Vagina (tissue), 2 donors: ENCODE measurements around the gene C17orf50. TPM values are rescaled to one million over a fixed set of nuclear protein-coding genes. Genes with fewer than 3 reads are reported as not detected.

Experiments
- DNase-seq, 2 donors: peaks; one replicate each; pipeline ENCODE4 v3.0.0-alpha.2; 2017; ENCODE audit errors: extremely low spot score in 2 of 2
- H3K27ac ChIP-seq: fragments of 200-600 bp; sonication (generic); one replicate; pipeline ENCODE4 v1.5.1; 2019
- H3K27me3 ChIP-seq: fragments of 200-600 bp; sonication (generic); one replicate; pipeline ENCODE4 v1.5.1; 2019
- H3K36me3 ChIP-seq, 2 donors: fragments of 200-600 bp; sonication (generic); one replicate each; pipeline ENCODE4 v1.5.1; 2017 to 2019
- H3K4me1 ChIP-seq: fragments of 200-600 bp; sonication (generic); one replicate; pipeline ENCODE4 v1.5.1; 2019
- H3K4me3 ChIP-seq, 2 donors: fragments of 200-600 bp; sonication (generic); 1 replicate in 1 of 2; 2 replicates in 1 of 2; pipeline ENCODE4 v1.5.1; 2016 to 2019
- H3K9me3 ChIP-seq: fragments of 200-600 bp; sonication (generic); one replicate; pipeline ENCODE4 v1.5.1; 2019
- CTCF ChIP-seq, 3 experiments: fragments of 450-650 bp in 2 of 3; fragments of 200-600 bp in 1 of 3; sonication (generic) in 1 of 3; IDR thresholded peaks; one replicate each; pipeline ENCODE4 v1.5.1; 2017 to 2019; ENCODE audit warnings: antibody characterized with exemption in 3 of 3, mild to moderate bottlenecking in 2 of 3, moderate library complexity in 2 of 3
- POLR2A ChIP-seq, 2 donors: fragments of 450-650 bp; IDR thresholded peaks; one replicate each; pipeline ENCODE4 v1.6.1; 2017; ENCODE audit warnings: antibody characterized with exemption in 2 of 2, mild to moderate bottlenecking in 2 of 2, moderate library complexity in 2 of 2
- POLR2AphosphoS5 ChIP-seq, 2 donors: sonication (generic); formaldehyde crosslinking; IDR thresholded peaks; one replicate each; pipeline ENCODE4 v1.9.0; 2017; ENCODE audit warnings: antibody characterized with exemption in 2 of 2, mild to moderate bottlenecking in 2 of 2, low read depth in 1 of 2; ENCODE audit not compliant: insufficient read depth in 1 of 2
- intact Hi-C: fragments of 100-400 bp; cut with DNase I; formaldehyde crosslinking; loops from one replicate; pipeline ENCODE4 v1.15.1; 2023
- total RNA-seq: library from RNA; depleted of rRNA; stranded (reverse); fragments of >200 nt; gene quantifications from one replicate; pipeline ENCODE4 v1.2.3, GENCODE V29; 2016

Gene C17orf50
- total RNA-seq, 1 donor from 2014 or later: not detected

GRCh38 chr17:35716173-35716572 lies 44.5 kb upstream of the C17orf50 start:
- peaks cover 34% of the 10 kb centered on the region for H3K4me1 ChIP-seq
- intact Hi-C loops: no loop called here
- H3K27ac ChIP-seq: peak overlapping the region; percentile 34
- no peak overlapping the region for H3K4me3 ChIP-seq
- no peak for DNase-seq
- no peak for TF ChIP-seq POLR2AphosphoS5 (IDR thresholded peaks at IDR 0.05; ENCODE audit: insufficient read depth in 1 of 2, low read depth in 1 of 2)
- TF ChIP-seq POLR2A (IDR thresholded peaks at IDR 0.05): no peak
- no peak for TF ChIP-seq CTCF (IDR thresholded peaks at IDR 0.05)
- no peaks in the 10 kb centered on the region for H3K27me3 ChIP-seq
- H3K9me3 ChIP-seq: no peaks in the 10 kb centered on the region
- H3K36me3 ChIP-seq: peaks cover 0 to 16% of the 10 kb centered on the region in 2 donors

GRCh38 chr17:35716897-35717465 lies 43.7 kb upstream of the C17orf50 start:
- H3K9me3 ChIP-seq: no peaks in the 10 kb centered on the region
- H3K36me3 ChIP-seq: peaks cover 0 to 10% of the 10 kb centered on the region in 2 donors
- DNase-seq: no peak
- intact Hi-C loops: no loop called here
- no peaks in the 10 kb centered on the region for H3K27me3 ChIP-seq
- no peak for TF ChIP-seq POLR2AphosphoS5 (IDR thresholded peaks at IDR 0.05; ENCODE audit: insufficient read depth in 1 of 2, low read depth in 1 of 2)
- no peak for TF ChIP-seq CTCF (IDR thresholded peaks at IDR 0.05)
- no peak for TF ChIP-seq POLR2A (IDR thresholded peaks at IDR 0.05)
- peaks cover 31% of the 10 kb centered on the region for H3K4me1 ChIP-seq
- no peak overlapping the region for H3K4me3 ChIP-seq
- peak overlapping the region; percentile 34 for H3K27ac ChIP-seq

- Histone ChIP-seq H3K4me3 (no peak overlapping the region), H3K9me3 (no peaks in the 10 kb centered on the region), H3K36me3 (peaks cover 0 to 10% of the 10 kb centered on the region in 2 donors), H3K27ac (peak overlapping the region; percentile 34), H3K4me1 (peaks cover 26% of the 10 kb centered on the region), H3K27me3 (no peaks in the 10 kb centered on the region)
- DNase-seq: no peak
- intact Hi-C loops: no loop called here
- TF ChIP-seq POLR2AphosphoS5 (IDR thresholded peaks at IDR 0.05; ENCODE audit: insufficient read depth in 1 of 2, low read depth in 1 of 2): no peak
- TF ChIP-seq CTCF (IDR thresholded peaks at IDR 0.05): no peak
- TF ChIP-seq POLR2A (IDR thresholded peaks at IDR 0.05): no peak
Measured at GRCh38 chr17:35717475-35717874, 43.2 kb upstream of the C17orf50 start.

- no peak for DNase-seq
- TF ChIP-seq POLR2A (IDR thresholded peaks at IDR 0.05) (no peak), POLR2AphosphoS5 (IDR thresholded peaks at IDR 0.05; ENCODE audit: insufficient read depth in 1 of 2, low read depth in 1 of 2) (no peak), CTCF (IDR thresholded peaks at IDR 0.05) (no peak)
- Histone ChIP-seq H3K4me1 (peaks cover 26% of the 10 kb centered on the region), H3K9me3 (no peaks in the 10 kb centered on the region), H3K36me3 (peaks cover 0 to 37% of the 10 kb centered on the region in 2 donors), H3K27me3 (no peaks in the 10 kb centered on the region), H3K27ac (no peak overlapping the region), H3K4me3 (no peak overlapping the region)
- intact Hi-C loops: no loop called here
Measured at GRCh38 chr17:35723735-35724134, 37.0 kb upstream of the C17orf50 start.

- no peak for DNase-seq
- Histone ChIP-seq H3K27ac (peak overlapping the region; percentile 66), H3K9me3 (no peaks in the 10 kb centered on the region), H3K4me3 (no peak overlapping the region), H3K36me3 (peaks cover 0 to 28% of the 10 kb centered on the region in 2 donors), H3K27me3 (no peaks in the 10 kb centered on the region), H3K4me1 (peaks cover 26% of the 10 kb centered on the region)
- intact Hi-C loops: no loop called here
- TF ChIP-seq CTCF (IDR thresholded peaks at IDR 0.05) (no peak), POLR2A (IDR thresholded peaks at IDR 0.05) (no peak), POLR2AphosphoS5 (IDR thresholded peaks at IDR 0.05; ENCODE audit: insufficient read depth in 1 of 2, low read depth in 1 of 2) (no peak)
Measured at GRCh38 chr17:35725058-35725457, 35.6 kb upstream of the C17orf50 start.
